ENCODE measurements around the gene CTSK.
"Not testable (repeated sequence)": the region's sequence is repeated elsewhere in the genome, so short reads cannot be mapped to it uniquely, and the experiment has no call there.

Gene CTSK

DNA sequence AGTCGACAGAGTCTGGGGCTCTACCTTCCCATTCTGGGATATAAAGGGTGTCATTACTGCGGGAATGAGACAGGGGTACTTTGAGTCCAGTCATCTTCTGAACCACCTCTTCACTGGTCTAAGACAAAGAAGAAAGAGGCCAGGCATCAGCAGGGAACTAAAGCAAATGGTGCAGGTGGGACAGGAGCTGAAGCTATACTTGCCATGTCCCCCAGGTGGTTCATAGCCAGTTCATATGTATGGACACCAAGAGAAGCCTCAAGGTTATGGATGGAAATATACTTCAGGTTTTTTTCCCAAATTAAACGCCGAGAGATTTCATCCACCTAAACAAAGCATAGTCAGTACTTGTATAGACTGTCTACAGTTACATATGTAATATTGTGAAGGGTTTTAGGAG lies 2.2 kb downstream of the CTSK start:
- DNase-seq: no peak

DNA sequence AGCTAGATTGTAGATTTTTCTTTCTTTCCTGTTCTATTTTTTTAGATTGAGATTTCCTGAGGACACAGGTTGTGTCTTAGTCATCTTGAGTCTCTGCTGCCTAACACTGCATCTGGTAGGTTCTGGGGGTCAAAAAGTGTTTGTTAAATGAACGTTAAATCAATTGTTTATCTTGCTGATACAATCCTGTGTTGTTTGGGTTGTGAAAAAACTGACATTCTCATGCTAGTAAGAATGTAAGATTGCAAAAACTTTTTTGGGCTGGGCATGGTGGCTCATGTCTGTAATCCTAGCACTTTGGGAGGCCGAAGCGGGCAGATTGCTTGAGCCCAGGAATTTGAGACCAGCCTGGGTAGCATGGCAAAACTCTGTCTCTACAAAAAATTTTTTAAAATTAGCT lies 3.4 kb downstream of the CTSK start:
- no peak for DNase-seq

GRCh38 chr1:150799089-150799488 lies 9.0 kb downstream of the CTSK start:
- no peak for DNase-seq

DNA sequence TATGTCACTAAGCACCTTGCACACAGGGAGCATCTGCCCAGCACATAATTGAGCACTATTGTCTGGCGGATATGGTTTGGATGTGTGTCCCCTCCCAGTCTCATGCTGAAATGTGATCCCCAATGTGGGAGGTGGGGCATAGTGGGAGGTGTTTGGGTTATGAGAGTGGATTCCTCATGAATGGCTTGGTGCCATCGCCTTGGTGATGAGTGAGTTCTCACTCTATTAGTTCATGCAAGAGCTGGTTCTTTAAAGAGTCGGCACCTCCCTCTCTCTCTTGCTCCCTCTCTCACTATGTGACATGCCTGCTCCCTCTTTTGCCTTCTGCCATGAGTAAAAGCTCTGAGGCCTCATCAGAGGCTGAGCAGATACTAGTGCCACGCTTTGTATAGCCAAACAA lies 9.5 kb downstream of the CTSK start:
- DNase-seq: no peak

DNA sequence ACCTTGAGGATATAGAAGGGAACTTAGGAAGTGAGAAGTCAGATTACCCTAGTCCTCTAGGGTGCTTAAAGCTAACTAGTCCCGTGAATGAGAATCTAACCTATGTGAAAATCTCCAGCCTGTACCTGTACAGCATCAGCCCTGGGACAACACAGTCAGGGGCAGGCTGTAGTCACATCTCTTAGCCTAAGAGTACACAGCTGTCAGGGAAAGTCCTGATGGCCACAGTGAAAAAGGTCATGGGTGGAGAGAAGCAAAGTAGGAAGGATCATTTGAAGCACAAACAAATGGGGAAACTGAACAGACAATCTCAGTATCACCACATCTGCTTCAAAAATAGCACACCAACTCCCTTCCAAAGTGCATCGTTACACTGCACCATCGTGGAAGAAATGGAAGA lies 11.7 kb downstream of the CTSK start:
- DNase-seq: no peak

GRCh38 chr1:150793778-150794177 lies 14.3 kb downstream of the CTSK start:
- DNase-seq: not testable (repeated sequence)

DNA sequence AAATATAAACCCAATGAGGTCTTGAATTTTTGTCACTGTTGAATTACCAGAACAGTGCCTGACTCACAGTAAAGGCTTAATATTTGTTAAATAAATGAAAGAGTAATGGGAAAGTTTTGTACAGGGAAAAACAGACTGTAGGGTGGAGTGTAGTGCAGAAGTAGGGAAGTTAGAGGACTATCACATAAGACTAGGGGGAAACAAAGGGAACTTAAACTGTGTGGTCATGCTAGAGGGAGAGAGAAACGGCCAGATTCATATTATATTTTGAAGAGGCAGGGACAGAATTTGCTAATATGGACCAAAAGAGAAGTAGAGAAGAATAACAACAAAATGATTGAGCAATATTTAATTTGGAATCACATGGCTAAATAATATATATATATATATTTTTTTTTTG lies 14.8 kb downstream of the CTSK start:
- no peak for DNase-seq

GRCh38 chr1:150791585-150791984 lies 16.5 kb downstream of the CTSK start:
- no peak for DNase-seq

GRCh38 chr1:150789396-150789795 lies 18.7 kb downstream of the CTSK start:
- DNase-seq: no peak

- DNase-seq: no peak
These were observed 19.1 kb downstream of the CTSK start for GRCh38 chr1:150788946-150789345.

GRCh38 chr1:150787455-150787854 lies 20.6 kb downstream of the CTSK start:
- DNase-seq: no peak

DNA sequence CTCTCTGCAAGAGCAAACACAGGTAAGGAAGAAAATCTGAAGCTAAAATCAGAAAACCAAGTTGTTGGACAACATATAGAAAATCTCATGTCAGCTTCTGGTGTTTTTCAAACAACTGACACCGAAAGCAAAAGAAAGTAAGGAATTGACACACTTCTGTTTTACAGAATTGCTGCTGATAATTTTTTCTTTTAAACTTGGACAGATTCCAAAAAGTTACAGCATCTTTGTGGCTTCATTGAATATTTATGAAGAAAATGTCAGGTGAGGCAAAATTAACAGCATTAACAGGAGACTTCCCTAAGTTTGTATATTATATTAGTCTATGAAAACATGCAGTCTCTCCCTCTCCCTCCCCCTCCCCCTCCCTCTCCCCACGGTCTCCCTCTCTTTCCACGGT lies 27.6 kb downstream of the CTSK start:
- DNase-seq: no peak

- DNase-seq: no peak
These were observed 29.7 kb downstream of the CTSK start for GRCh38 chr1:150778409-150778808.

GRCh38 chr1:150777544-150777943 lies 30.5 kb downstream of the CTSK start:
- DNase-seq: no peak

- not testable (repeated sequence) for DNase-seq
These were observed 32.0 kb downstream of the CTSK start for GRCh38 chr1:150775931-150776505.

- no peak for DNase-seq
These were observed 32.8 kb downstream of the CTSK start for GRCh38 chr1:150775276-150775675.

GRCh38 chr1:150772326-150772725 lies 35.7 kb downstream of the CTSK start:
- no peak for DNase-seq

DNA sequence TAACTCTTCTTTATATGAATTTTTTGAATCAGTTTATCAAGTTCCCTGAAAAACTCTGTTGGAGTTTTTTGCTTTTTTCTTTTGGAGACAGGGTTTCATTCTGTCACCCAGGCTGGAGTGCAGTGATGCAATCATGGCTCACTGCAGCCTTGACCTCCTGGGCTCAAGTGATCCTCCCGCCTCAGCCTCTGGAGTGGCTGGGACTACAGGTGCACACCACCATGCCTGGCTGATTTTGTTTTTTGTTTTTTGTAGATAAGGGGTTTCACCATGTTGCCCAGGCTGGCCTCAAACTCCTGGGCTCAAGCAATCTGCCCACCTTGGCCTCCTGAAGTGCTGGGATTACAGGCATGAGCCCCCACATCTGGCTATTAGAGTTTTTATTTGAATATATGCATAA lies 40.4 kb downstream of the CTSK start:
- not testable (repeated sequence) for DNase-seq

DNA sequence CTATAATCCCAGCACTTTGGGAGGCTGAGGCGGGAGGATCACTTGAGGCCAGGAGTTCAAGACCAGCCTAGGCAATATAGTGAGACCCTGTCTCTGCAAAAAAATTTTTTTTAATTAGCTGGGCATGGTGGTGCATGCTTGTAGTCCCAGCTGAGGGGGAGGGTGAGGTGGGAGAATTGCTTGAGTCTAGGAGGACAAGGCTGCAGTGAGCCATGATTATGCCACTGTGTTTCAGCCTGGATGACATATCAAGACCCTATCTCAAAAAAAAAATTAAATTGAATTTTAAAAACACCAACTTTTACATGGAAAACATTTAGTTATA lies 42.1 kb downstream of the CTSK start:
- not testable (repeated sequence) for DNase-seq

GRCh38 chr1:150765296-150765976 lies 42.6 kb downstream of the CTSK start, which contains the start of gene CTSS:
TSS of gene CTSS (minus strand) at chr1:150765778. CDS start at chr1:150764763, 1,015 bp downstream.
- DNase-seq: peak; percentile 52

- no peak for DNase-seq
These were observed 43.4 kb downstream of the CTSK start for GRCh38 chr1:150764617-150765101.

- no peak for DNase-seq
These were observed 45.0 kb downstream of the CTSK start for GRCh38 chr1:150763018-150763417.

DNA sequence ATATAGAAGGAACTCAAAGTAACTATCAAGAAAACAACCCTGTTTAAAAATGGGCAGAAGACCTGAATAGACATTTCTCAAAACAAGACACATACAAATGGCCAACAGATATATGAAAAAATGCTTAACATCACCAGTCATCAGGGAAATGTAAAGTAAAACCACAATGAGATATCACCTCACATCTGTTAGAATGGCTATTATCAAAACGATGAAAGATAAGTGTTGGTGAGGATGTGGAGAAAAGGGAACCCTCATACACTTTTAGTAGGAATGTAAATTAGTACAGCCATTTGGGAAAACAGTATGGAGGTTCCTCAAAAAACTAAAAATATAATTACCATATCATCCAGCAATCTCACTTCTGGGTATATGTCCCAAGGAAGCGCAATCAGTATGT lies 45.5 kb downstream of the CTSK start:
- peak; percentile 33 for DNase-seq

DNA sequence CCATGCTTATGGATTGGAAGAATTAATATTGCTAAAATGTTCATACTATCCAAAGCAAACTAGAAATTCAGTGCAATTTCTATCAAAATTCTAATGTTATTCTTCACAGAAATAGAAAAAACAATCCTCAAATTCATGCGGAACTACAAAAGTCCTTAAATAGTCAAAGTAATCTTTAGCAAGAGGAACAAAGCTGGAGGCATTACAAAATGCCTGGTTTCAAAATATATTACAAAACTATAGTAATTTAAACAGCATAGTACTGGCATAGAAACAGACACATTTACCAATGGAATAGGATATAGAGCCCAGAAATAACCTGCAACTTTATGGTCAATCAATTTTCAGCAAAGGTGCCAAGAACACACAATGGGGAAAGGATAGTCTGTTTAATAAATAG lies 46.3 kb downstream of the CTSK start:
- DNase-seq: no peak

- no peak for DNase-seq
These were observed 48.0 kb downstream of the CTSK start for GRCh38 chr1:150760013-150760412.
